Activated T-helper 1 cell treated with anti-CD3 and anti-CD28 coated beads, Interleukin-12 subunit alpha, Interleukin-12 subunit beta, Interleukin-2, Interleukin-4 antibody, amounts not matched to agents 30 ng/mL and 10 ng/mL and 1 ng/mL, durations not matched to agents 14 hours and 24 hours and 36 hours (primary cell): Measurements from ENCODE around the gene SEMA4A. TPM values are rescaled to one million over a fixed set of nuclear protein-coding genes. Genes with fewer than 3 reads are reported as not detected.

Experiments used
- DNase-seq: peaks from one replicate; pipeline ENCODE4 v3.0.0; 2021; ENCODE audit warnings: low spot score
- H3K27ac Mint-ChIP-seq: one replicate; pipeline ENCODE4 v1.8.0; 2021; ENCODE audit warnings: mild to moderate bottlenecking, mixed read lengths
- H3K27me3 Mint-ChIP-seq: one replicate; pipeline ENCODE4 v1.8.0; 2022; ENCODE audit warnings: mild to moderate bottlenecking, moderate library complexity, mixed read lengths; ENCODE audit not compliant: insufficient read depth
- H3K36me3 Mint-ChIP-seq: one replicate; pipeline ENCODE4 v1.8.0; 2021; ENCODE audit warnings: low read depth, mixed read lengths
- H3K4me1 Mint-ChIP-seq: one replicate; pipeline ENCODE4 v1.8.0; 2021; ENCODE audit warnings: low read depth, mixed read lengths
- H3K4me3 Mint-ChIP-seq: one replicate; pipeline ENCODE4 v1.8.0; 2021; ENCODE audit warnings: mild to moderate bottlenecking, moderate library complexity, mixed read lengths
- H3K9me3 Mint-ChIP-seq: one replicate; pipeline ENCODE4 v1.8.0; 2021; ENCODE audit warnings: mixed read lengths
- intact Hi-C: fragments of 100-400 bp; cut with micrococcal nuclease; formaldehyde crosslinking; loops from one replicate; pipeline ENCODE4 v1.15.1; 2024
- total RNA-seq: library from RNA; stranded (reverse); gene quantifications from 2 replicates; pipeline ENCODE4 v1.2.3, GENCODE V29; 2022

SEMA4A gene
- total RNA-seq, 1 donor from 2014 or later, result 9.0 TPM

- intact Hi-C loops, result no loop called here
- Mint-ChIP-seq H3K4me3 (no peak overlapping the region), H3K9me3 (no peaks in the 10 kb centered on the region), H3K36me3 (no peaks in the 10 kb centered on the region), H3K27ac (no peak overlapping the region), H3K27me3 (no peaks in the 10 kb centered on the region), H3K4me1 (peaks cover 69% of the 10 kb centered on the region)
- DNase-seq, result no peak
These were observed 3.7 kb upstream of the SEMA4A start for GRCh38 chr1:156149374-156150332.

- no peak for DNase-seq
- H3K4me1 Mint-ChIP-seq, result peaks cover 75% of the 10 kb centered on the region
- no peaks in the 10 kb centered on the region for H3K9me3 Mint-ChIP-seq
- intact Hi-C loops, result no loop called here
- H3K27ac Mint-ChIP-seq, result no peak overlapping the region
- H3K27me3 Mint-ChIP-seq, result no peaks in the 10 kb centered on the region
- H3K36me3 Mint-ChIP-seq, result no peaks in the 10 kb centered on the region
- no peak overlapping the region for H3K4me3 Mint-ChIP-seq
These were observed 2.9 kb upstream of the SEMA4A start for GRCh38 chr1:156150333-156151011.

DNA sequence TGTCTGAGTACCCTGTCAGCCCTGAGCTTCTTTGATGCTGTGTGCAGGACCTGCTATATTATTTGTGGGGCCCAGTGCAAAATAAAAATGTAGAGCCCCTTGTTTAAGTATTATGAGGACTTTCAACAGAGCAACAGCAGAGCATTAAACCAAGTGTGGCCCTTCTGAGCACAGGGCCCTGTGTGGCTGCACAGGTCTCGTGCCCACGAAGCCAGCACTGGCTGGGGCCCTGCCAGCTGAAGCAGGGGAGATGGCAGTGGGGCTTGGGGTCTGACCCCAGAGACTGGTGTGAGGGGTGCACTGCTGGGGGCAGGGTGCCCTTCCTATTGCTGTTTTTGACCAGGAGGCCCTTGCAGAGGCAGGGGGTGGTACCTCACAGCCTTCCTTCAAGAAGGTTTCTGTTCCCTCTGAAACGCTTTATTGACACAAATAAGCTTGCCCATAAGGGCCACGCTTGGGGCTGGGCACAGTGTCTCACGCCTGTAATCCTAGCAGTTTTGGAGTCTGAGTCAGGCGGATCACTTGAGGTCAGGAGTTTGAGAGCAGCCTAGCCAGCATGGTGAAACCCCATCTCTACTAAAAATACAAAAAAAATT is 2.2 kb upstream of the SEMA4A start:
- no peak overlapping the region for H3K27ac Mint-ChIP-seq
- no peak for DNase-seq
- H3K9me3 Mint-ChIP-seq, result no peaks in the 10 kb centered on the region
- H3K4me3 Mint-ChIP-seq, result no peak overlapping the region
- H3K36me3 Mint-ChIP-seq, result no peaks in the 10 kb centered on the region
- H3K27me3 Mint-ChIP-seq, result no peaks in the 10 kb centered on the region
- H3K4me1 Mint-ChIP-seq, result peaks cover 76% of the 10 kb centered on the region
- intact Hi-C loops, result no loop called here

GRCh38 chr1:156152628-156153027 is 757 bp upstream of the SEMA4A start:
- H3K27ac Mint-ChIP-seq, result peak overlapping the region; percentile 45
- no peaks in the 10 kb centered on the region for H3K36me3 Mint-ChIP-seq
- intact Hi-C loops, result no loop called here
- peaks cover 72% of the 10 kb centered on the region for H3K4me1 Mint-ChIP-seq
- DNase-seq, result no peak
- H3K27me3 Mint-ChIP-seq, result no peaks in the 10 kb centered on the region
- H3K9me3 Mint-ChIP-seq, result no peaks in the 10 kb centered on the region
- no peak overlapping the region for H3K4me3 Mint-ChIP-seq

- no peaks in the 10 kb centered on the region for H3K36me3 Mint-ChIP-seq
- peak overlapping the region; percentile 13 for H3K27ac Mint-ChIP-seq
- intact Hi-C loops, result no loop called here
- H3K27me3 Mint-ChIP-seq, result no peaks in the 10 kb centered on the region
- H3K4me3 Mint-ChIP-seq, result peak overlapping the region; percentile 63
- DNase-seq, result no peak
- H3K9me3 Mint-ChIP-seq, result no peaks in the 10 kb centered on the region
- peaks cover 71% of the 10 kb centered on the region for H3K4me1 Mint-ChIP-seq
These were observed 948 bp downstream of the SEMA4A start for GRCh38 chr1:156154317-156154749.

GRCh38 chr1:156155756-156156510 is 2.5 kb downstream of the SEMA4A start:
- Mint-ChIP-seq H3K27ac (peak overlapping the region; percentile 69), H3K4me3 (peak overlapping the region; percentile 52), H3K36me3 (no peaks in the 10 kb centered on the region), H3K9me3 (no peaks in the 10 kb centered on the region), H3K27me3 (peaks cover 1% of the 10 kb centered on the region), H3K4me1 (peaks cover 75% of the 10 kb centered on the region)
- intact Hi-C loops, result no loop called here
- DNase-seq, result no peak

GRCh38 chr1:156157506-156157905 is 4.1 kb downstream of the SEMA4A start:
- H3K9me3 Mint-ChIP-seq, result no peaks in the 10 kb centered on the region
- intact Hi-C loops, result no loop called here
- peaks cover 3% of the 10 kb centered on the region for H3K27me3 Mint-ChIP-seq
- peaks cover 75% of the 10 kb centered on the region for H3K4me1 Mint-ChIP-seq
- H3K4me3 Mint-ChIP-seq, result no peak overlapping the region
- no peak overlapping the region for H3K27ac Mint-ChIP-seq
- peaks cover 3% of the 10 kb centered on the region for H3K36me3 Mint-ChIP-seq
- no peak for DNase-seq

DNA sequence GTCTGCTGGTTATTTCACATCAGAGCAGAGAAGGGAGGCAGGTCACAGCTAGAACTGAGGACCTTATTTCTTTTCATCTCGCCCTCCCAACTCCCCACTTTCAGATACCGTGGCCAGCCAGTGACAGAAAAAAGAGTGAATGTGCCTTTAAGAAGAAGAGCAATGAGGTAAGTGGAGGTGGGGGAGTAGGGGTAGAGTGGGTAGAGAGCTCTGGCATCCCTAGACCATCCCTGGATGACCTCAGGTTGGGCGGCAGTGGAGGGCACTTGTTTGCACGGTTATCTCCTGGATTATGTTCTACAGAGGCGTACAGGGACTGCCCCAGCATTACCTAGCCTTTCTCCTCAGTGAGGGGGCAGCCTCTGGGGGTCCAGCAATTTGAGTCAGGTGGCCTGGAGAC is 4.6 kb downstream of the SEMA4A start:
- DNase-seq, result no peak
- Mint-ChIP-seq H3K9me3 (no peaks in the 10 kb centered on the region), H3K4me1 (peaks cover 70% of the 10 kb centered on the region), H3K4me3 (no peak overlapping the region), H3K27me3 (peaks cover 3% of the 10 kb centered on the region), H3K27ac (no peak overlapping the region), H3K36me3 (peaks cover 3% of the 10 kb centered on the region)
- intact Hi-C loops, result no loop called here

DNA sequence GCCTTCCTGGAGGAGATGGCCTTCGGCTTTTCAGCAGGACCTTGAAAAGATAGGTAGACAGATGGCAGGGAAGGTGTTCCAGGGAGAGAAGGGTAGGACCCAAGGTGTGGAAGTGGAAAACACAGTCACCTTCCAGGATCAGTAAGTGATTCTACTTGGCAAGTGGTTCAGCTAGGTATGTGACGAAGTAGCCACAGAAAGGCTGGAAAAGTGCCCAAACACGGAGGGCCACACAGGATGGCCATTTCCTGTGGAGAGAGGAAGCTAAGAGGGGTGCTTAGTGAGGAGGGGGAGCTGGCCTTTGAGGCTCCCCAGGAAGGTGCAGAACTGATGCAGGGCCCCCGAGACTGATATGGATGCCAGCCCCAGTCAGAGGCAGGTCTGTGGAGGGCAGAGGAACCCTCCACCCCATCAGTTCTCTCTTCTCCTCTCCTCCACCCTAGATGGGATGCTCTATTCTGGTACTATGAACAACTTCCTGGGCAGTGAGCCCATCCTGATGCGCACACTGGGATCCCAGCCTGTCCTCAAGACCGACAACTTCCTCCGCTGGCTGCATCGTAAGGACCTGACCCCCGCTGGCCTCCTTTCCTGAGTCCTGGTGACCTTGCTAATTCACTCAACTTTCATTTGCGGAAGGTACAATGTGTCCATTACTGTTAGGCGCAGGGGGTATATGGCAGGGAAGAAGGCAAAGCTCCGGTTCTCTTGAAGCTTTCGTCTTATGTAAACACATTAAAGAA is 6.8 kb downstream of the SEMA4A start:
- intact Hi-C loops, result loop anchor here (2.0 kb wide), 1 partner anchor 33 kb away; no protein-coding TSS in a partner anchor
- Mint-ChIP-seq H3K36me3 (peaks cover 9% of the 10 kb centered on the region), H3K4me1 (peaks cover 57% of the 10 kb centered on the region), H3K27ac (peak overlapping the region; percentile 67), H3K27me3 (peaks cover 3% of the 10 kb centered on the region), H3K4me3 (peak overlapping the region; percentile 66), H3K9me3 (peaks cover 3% of the 10 kb centered on the region)
- DNase-seq, result no peak

DNA sequence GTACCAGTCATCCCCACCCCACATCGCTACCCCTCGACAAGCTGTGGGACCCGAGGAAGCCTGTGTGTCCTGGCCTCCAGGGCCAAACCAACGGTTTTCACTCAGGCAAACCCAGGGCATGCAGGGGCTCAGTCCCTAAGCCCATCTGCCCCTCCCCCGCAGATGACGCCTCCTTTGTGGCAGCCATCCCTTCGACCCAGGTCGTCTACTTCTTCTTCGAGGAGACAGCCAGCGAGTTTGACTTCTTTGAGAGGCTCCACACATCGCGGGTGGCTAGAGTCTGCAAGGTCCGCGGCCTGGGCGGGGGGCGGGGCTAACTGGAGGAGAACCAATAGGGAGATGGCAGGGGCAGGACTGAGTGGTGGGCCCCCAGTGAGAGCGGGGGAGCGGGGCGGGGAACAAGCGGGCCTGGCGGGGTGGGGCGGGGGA is 7.4 kb downstream of the SEMA4A start:
- intact Hi-C loops, result loop anchor here (1.0 to 2.0 kb wide), 2 partner anchors 32 to 65 kb away; no protein-coding TSS in a partner anchor
- H3K4me1 Mint-ChIP-seq, result peaks cover 54% of the 10 kb centered on the region

DNA sequence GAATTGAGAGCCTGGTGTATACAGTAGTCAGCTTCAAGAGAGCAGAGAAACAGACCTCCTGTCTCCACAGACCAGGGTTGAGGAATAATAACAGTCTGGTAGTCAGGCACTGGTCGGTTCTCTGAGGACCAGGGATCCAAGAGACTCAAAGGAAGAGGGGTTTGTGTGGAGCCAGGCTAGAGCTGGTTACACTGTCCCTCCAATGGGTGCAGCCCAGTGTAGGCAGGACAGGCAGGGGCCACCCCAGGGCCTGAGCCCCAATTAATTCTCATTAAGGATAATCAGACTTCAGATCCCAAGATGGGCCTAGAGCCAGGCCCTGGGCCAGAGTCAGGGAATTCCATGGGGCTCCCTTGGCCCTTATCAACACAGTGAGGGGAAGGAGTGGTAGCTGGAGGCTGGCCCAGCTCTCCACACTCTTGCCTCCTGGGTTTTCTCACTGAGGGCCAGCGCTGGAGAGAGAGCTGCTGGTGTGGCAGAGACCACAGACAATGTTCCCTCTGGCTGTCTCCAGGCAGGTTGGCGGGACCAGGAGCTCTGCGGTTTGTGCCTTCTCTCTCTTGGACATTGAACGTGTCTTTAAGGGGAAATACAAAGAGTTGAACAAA is 9.1 kb downstream of the SEMA4A start:
- H3K4me1 Mint-ChIP-seq, result peaks cover 45% of the 10 kb centered on the region
- H3K9me3 Mint-ChIP-seq, result peaks cover 8% of the 10 kb centered on the region
- DNase-seq, result no peak
- intact Hi-C loops, result no loop called here
- no peak overlapping the region for H3K27ac Mint-ChIP-seq
- H3K36me3 Mint-ChIP-seq, result peaks cover 11% of the 10 kb centered on the region
- H3K27me3 Mint-ChIP-seq, result peaks cover 3% of the 10 kb centered on the region
- H3K4me3 Mint-ChIP-seq, result no peak overlapping the region

More for the DNA sequence above, 7.4 kb downstream of the SEMA4A start:
- Mint-ChIP-seq H3K27me3 (peaks cover 3% of the 10 kb centered on the region), H3K27ac (peak overlapping the region; percentile 45), H3K36me3 (peaks cover 11% of the 10 kb centered on the region), H3K4me3 (peak overlapping the region; percentile 66), H3K9me3 (peaks cover 8% of the 10 kb centered on the region)
- DNase-seq, result peak; percentile 52
